Activated B cell treated with CpG ODN at 0.5 μM for 24 hours (primary cell): ENCODE data around the gene ASAP2. TPM values are rescaled to one million over a fixed set of nuclear protein-coding genes. Genes with fewer than 3 reads are reported as not detected.

Experiments
- ATAC-seq: fragments of 200-7000 bp; cut with Tn5 transposase; one replicate; pipeline ENCODE4 v1.10.0; 2021; ENCODE audit warnings: low read depth, mild to moderate bottlenecking, moderate library complexity
- CTCF ChIA-PET: fragments of 350-600 bp; sonication (Branson Sonifier 250); formaldehyde crosslinking; loops from one replicate; lab custom pipeline; 2021; ENCODE audit warnings: antibody characterized with exemption; lab: Charles Lee
- POLR2A ChIA-PET: fragments of 350-600 bp; sonication (Branson Sonifier 250); formaldehyde crosslinking; loops from one replicate; lab custom pipeline; 2021; ENCODE audit warnings: antibody characterized with exemption; lab: Charles Lee
- DNase-seq: peaks from one replicate; pipeline ENCODE4 v3.0.0; 2022
- H3K27ac Mint-ChIP-seq: one replicate; pipeline ENCODE4 v1.8.0; 2020; ENCODE audit warnings: mixed read lengths
- H3K27me3 Mint-ChIP-seq: one replicate; pipeline ENCODE4 v1.8.0; 2021; ENCODE audit warnings: mixed read lengths
- H3K36me3 Mint-ChIP-seq: one replicate; pipeline ENCODE4 v1.8.0; 2021; ENCODE audit warnings: low read depth, mixed read lengths
- H3K4me1 Mint-ChIP-seq: one replicate; pipeline ENCODE4 v1.8.0; 2021; ENCODE audit warnings: mixed read lengths
- H3K4me3 Mint-ChIP-seq: one replicate; pipeline ENCODE4 v1.8.0; 2020; ENCODE audit warnings: mild to moderate bottlenecking, mixed read lengths
- H3K9me3 Mint-ChIP-seq: one replicate; pipeline ENCODE4 v1.8.0; 2020; ENCODE audit warnings: mixed read lengths
- CTCF ChIP-seq: fragments of 200-600 bp; IDR thresholded peaks from one replicate; pipeline ENCODE4 v1.8.0; 2022; ENCODE audit warnings: antibody characterized with exemption, mild to moderate bottlenecking
- intact Hi-C: fragments of 100-400 bp; cut with micrococcal nuclease; formaldehyde crosslinking; loops from one replicate; pipeline ENCODE4 v1.15.1; 2024
- total RNA-seq: library from RNA; stranded (reverse); gene quantifications from 2 replicates; pipeline ENCODE4 v1.2.3, GENCODE V29; 2022

Gene ASAP2
- total RNA-seq, 1 donor from 2014 or later, result not detected

GRCh38 chr2:9217838-9218770 is 11.5 kb downstream of the ASAP2 start:
- no peak overlapping the region for H3K4me3 Mint-ChIP-seq
- H3K9me3 Mint-ChIP-seq, result no peaks in the 10 kb centered on the region
- ChIA-PET POLR2A (no interaction called here), CTCF (no interaction called here)
- no peak overlapping the region for H3K27ac Mint-ChIP-seq
- intact Hi-C loops, result no loop called here
- no peak for ATAC-seq
- DNase-seq, result no peak
- TF ChIP-seq CTCF, result no peak
- no peaks in the 10 kb centered on the region for H3K4me1 Mint-ChIP-seq
- H3K27me3 Mint-ChIP-seq, result peaks cover 9% of the 10 kb centered on the region
- H3K36me3 Mint-ChIP-seq, result no peaks in the 10 kb centered on the region

- Mint-ChIP-seq H3K4me3 (no peak overlapping the region), H3K36me3 (no peaks in the 10 kb centered on the region), H3K27ac (no peak overlapping the region), H3K27me3 (peaks cover 9% of the 10 kb centered on the region), H3K9me3 (no peaks in the 10 kb centered on the region), H3K4me1 (no peaks in the 10 kb centered on the region)
- POLR2A ChIA-PET, result no interaction called here
- intact Hi-C loops, result no loop called here
- CTCF ChIA-PET, result no interaction called here
- ATAC-seq (no peak), DNase-seq (no peak)
- no peak for TF ChIP-seq CTCF
Observed at GRCh38 chr2:9219027-9219445, 12.4 kb downstream of the ASAP2 start.

- Mint-ChIP-seq H3K27me3 (peaks cover 9% of the 10 kb centered on the region), H3K27ac (no peak overlapping the region), H3K36me3 (no peaks in the 10 kb centered on the region), H3K4me3 (no peak overlapping the region), H3K4me1 (no peaks in the 10 kb centered on the region), H3K9me3 (no peaks in the 10 kb centered on the region)
- ChIA-PET CTCF (no interaction called here), POLR2A (no interaction called here)
- ATAC-seq (no peak), DNase-seq (no peak)
- intact Hi-C loops, result no loop called here
- no peak for TF ChIP-seq CTCF
Observed at GRCh38 chr2:9220201-9220600, 13.6 kb downstream of the ASAP2 start.

- Mint-ChIP-seq H3K36me3 (no peaks in the 10 kb centered on the region), H3K27me3 (peaks cover 9% of the 10 kb centered on the region), H3K9me3 (no peaks in the 10 kb centered on the region), H3K4me3 (no peak overlapping the region), H3K4me1 (no peaks in the 10 kb centered on the region), H3K27ac (no peak overlapping the region)
- ChIA-PET POLR2A (no interaction called here), CTCF (no interaction called here)
- ATAC-seq, result no peak
- intact Hi-C loops, result no loop called here
- no peak for DNase-seq
- TF ChIP-seq CTCF, result no peak
Observed at GRCh38 chr2:9221223-9221622, 14.6 kb downstream of the ASAP2 start.

GRCh38 chr2:9222239-9222892 is 15.8 kb downstream of the ASAP2 start:
- H3K27me3 Mint-ChIP-seq, result peaks cover 11% of the 10 kb centered on the region
- TF ChIP-seq CTCF, result no peak
- ChIA-PET POLR2A (no interaction called here), CTCF (no interaction called here)
- DNase-seq (no peak), ATAC-seq (no peak)
- no peak overlapping the region for H3K27ac Mint-ChIP-seq
- intact Hi-C loops, result no loop called here
- no peak overlapping the region for H3K4me3 Mint-ChIP-seq
- H3K4me1 Mint-ChIP-seq, result no peaks in the 10 kb centered on the region
- no peaks in the 10 kb centered on the region for H3K36me3 Mint-ChIP-seq
- H3K9me3 Mint-ChIP-seq, result no peaks in the 10 kb centered on the region
